GF-D8 (cell line): Measurements from ENCODE around the gene DUSP8.

ENCODE experiments used
- DNase-seq: peaks from one replicate; lab custom pipeline; 2025; lab: John Stamatoyannopoulos, UW

The DUSP8 gene

DNA sequence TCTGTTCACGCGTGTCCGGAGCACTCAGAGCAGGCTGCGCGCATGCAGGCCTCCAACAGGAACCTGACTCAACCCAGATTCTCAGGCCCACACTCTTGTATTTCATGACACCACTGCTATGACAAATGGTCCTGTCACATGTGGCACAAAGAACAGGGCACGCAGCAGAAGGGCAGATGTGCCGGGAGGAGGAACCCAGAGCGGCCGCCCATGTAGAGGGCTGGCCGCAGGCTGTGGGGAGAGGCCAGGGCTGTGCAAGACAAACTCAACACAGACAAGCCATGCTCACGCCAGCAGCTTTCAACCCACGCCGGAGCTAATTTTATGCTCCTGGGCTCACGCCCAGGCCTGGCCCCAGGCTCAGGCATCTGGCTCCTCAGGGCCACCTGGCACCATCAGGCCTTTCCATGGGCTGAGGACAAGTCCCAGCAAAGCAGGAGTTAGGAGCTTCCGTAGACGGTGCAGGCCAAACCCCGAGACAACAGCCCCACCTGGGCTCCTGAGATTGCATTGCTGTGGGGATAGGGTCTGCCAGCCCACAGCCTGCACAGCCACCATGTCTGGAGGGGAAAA, 40.0 kb downstream of the DUSP8 start:
- no peak for DNase-seq

DNA sequence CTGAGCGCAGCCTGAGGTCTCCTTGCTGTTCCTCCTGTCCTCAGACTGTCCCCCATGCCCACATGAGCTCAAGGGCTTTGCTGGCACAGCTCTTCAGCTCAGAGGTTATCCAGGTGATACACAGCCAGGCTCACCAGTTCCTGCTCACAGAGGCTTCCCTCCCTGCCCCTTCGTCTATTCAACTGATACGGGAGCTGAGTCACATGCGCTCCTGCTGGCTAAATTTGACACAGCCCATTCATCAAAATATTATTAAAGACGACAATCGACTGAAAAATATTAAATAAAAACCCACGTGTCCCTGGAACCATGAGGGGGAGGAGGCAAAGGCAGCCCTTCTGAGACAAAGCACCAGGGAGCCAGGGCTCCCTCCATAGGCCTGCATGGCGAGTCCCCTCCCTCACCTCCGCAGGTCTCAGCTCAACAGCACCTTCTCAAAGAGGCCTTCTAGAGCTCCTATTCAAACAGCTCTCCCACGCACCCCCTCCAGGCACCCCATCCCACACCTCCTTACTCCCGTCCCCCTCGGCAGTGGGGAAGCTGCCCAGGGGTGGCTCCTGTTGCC, 40.5 kb downstream of the DUSP8 start:
- DNase-seq: no peak

DNA sequence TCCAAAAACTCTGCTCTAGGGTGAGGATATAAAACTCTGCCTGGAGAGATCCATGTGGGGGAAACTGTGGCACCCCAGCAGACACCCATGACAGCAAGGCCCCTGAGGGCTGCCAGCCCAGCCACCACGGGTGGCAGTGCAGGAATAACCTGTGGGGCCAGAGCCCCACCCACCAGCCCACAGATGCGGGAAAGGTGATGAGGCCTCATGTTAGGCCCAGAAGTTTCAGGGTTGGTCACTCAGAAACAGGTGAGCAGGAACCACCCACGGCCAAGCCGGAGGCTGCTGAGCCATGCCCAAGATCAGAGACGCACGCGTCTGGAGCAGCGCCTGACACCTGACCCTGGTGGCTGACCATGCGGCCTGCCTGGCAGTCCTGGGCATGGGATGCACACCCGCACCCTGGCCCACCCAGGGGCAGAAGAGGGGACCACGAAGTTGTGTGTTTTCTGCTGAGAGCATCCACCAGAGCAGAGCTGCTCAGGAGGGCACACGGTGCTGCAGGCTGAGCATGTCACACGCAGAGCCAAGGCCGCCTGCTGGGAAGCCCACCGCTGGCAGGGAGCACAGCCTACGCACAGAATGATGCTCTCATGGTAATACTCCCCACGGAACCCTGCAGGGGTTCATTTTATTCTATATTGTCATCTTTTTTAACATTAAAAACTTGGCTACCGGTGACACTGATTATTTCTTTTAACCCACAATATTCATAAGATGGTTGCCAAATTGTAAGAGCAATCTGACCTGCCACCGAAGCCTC, 41.2 kb downstream of the DUSP8 start:
- DNase-seq: no peak

DNA sequence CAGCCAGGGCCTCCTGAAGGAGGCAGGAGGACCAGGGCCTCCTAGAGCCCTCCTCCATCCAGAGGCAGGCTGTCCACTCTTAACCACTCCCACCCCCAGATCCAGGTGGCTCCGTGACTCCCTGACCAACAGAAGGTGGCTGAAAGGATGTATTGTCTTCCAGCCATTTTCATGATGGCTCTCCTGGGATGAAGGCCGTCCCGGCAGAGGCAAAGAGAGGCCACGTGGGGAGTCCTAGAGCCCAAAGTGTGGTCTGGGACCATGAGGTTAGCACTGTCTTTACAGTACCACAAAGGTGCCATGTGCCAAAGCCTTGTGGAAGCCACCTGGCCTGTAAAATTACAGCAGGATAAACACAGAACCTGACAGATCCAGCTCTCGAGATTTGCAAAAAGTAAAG, 42.3 kb downstream of the DUSP8 start:
- DNase-seq: no peak

DNA sequence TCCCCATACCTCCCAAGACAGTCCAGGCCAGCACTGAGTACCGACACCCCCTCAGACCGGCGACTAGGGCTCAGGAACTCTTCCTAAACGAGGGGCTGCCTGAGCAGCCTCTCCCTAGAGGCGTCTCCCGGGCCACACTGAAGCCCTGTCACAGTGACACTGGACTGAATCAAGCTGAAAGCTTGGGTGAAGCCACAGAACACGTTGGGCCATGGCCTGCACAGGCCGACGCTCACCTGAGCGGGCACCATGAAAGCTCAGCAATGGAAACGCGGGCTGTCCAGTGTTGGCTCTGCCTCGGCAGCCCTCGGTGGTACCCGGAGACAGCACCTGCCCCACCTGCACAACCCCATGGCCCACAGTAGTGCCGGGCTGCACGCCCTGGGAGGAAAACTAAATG, 42.8 kb downstream of the DUSP8 start:
- no peak for DNase-seq

DNA sequence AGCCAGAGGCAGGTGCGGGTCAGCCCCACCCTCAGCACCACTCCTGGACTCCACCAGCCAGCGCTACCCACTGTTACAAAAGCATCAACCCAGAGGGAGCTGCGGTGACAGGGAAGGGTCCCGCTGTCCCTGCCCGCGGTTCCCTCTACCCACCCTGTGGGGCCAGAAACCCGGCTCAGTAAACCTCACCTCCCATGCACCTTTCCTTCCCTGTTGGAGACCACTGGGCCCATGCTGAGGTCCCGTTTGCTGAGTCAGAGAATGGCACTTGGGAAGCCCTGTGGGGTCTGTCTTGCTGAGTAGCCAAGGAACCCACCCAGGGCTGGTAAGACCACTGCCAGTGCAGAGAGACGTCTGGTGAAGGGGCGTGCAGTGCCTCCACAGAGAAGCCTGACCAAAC, 43.4 kb downstream of the DUSP8 start:
- DNase-seq: no peak

DNA sequence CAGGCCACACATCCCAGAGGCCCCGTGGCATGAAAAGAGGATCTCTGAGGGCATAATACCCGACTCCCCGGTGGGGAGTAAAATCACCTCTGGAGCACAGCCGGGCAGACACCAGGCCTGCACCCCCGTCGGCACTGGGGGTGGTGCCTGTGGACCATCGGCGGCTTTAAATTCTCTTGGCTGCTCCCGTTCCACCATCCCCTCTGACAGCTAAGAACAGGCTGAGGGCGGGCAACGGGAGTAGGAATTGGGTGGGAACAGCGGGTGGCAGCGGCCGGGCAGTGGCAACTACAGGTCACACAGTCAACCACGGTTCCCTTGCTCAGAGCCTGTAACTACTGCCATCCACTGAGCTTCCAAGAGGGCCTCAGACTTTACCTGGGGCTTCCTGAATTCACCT, 45.3 kb downstream of the DUSP8 start:
- DNase-seq: no peak

DNA sequence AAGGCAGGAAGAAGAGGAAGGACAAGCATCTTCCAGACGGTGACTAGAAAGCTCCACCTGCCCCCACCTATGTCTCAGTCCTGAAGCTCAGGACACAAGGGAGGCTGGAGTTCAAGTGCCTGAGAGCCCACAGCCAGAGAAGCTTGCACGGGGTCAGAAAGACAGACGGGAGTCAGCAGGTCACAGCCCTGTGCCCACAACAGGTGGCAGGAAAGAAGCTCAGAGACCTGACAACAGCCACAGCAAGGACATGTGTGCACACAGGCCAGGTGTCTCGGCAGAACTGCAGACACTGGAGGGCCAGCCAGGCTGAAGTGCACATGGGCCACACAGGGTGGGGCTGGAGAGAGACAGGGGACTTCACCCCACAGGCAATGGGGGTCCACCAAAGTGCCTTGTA, 48.3 kb downstream of the DUSP8 start:
- no peak for DNase-seq

DNA sequence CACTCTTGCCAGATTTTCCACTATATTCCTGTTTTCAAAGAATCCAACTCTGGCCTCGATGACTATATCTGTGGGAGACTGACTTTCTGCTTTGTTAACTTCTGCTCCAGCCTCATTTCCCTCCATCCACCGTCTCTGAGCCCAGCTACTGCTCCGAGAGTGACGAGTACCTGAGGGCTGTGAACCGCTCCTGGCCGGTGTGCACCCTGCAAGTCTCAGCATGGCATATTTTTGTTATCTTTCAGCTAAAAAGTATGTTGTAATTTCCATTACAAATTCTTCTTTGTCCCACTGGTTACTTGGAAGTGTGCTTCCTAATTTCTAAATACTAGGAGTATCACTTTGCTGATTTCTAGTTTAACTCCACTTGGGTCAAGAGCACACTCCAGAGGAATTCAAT, 49.0 kb downstream of the DUSP8 start:
- no peak for DNase-seq

DNA sequence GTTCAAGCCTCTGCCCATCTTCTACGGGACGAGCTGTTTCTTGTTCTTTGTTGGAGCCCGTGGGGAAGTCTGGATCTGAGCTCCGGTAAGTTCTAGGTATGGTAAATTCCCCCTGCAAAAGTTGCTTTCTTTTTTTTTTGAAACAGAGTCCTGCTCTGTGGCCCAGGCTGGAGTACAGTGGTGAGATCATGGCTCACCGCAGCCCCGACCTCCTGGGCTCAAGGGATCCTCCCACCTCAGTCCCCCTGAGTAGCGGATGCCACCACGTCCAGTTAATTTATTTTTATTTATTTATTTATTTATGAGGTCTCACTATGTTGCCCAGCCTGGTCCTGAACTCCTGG, 50.0 kb downstream of the DUSP8 start:
- DNase-seq: no peak

DNA sequence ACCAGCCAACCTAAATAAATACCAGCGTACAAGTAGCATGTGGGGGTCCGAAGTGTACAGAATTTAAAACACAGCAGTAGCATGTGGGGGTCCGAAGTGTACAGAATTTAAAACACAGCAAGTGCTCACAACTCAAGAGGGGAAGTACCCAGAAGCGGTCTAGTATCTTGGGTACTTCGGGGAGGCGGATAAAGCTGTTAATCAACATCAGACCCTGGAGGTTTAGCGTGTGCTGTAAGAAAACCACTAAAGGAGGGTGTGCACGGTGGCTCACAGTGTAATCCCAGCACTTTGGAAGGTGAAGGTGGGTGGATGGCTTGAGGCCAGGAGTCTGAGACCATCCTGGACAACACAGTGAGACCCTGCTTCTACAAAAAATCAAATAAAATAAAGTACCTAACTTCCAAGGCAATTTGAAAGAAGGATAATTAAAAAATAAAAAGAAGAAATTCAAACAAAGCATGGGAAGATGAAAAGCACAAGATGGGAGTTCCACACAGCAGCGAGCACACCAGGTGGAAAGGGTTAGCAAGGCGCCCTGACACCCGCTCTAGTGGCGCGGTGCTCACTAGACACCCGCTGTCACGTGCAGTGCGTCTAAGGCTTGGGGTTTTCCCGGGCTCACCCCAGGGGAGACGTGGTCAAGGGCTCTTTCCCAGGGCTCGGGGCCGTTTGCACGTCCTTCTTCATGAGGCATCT, 50.5 kb downstream of the DUSP8 start:
- DNase-seq: no peak

DNA sequence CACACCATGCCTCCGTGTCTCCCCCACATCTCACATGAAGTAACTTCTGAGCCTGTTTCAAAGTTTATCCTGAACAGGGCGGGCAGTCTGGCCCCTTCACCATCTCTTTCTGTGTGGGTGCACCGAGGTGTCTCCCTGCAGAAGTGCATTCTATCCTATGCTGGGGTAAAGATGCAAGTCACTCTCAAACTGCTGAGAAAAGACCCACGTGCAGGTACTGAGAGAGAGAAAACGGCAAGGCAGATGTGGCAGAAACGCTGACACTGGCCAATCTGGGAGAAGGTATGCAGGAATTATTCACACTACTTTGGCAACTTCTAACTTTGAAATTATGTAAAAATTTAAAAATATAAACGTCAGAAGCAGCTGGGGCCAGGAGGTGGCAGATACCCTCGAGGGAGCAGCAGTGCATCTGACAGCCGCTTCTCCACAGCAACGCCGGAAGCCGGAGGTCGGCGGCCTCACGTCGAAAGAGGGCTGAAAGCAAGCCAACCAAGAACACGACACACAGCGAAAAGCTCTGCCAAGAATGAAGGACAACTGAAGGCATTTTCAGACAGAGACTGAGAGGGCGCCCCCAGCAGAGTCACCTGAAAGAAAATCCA, 51.3 kb downstream of the DUSP8 start:
- no peak for DNase-seq

DNA sequence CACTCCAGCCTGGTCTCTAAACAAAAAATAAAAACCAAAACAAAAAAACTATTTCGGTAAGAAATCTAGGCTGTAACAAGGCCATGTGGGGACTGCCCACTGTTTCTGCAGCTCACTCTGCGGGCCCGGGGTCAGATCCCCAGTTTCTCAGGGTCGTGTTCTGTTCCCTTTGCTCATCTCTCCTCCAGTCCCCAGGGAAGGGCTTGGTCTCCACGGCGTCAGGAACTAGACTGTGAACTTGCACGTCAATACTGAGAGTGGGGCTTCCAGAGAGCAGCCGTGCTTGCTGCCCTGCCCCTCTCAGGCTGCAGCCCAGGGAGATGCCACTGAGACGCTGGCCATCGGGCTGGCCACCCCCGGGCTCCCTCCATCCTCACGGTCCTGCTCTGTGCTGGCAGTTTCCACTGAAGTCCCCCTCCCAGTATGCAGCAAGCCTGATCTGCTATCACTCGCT, 51.8 kb downstream of the DUSP8 start:
- no peak for DNase-seq

DNA sequence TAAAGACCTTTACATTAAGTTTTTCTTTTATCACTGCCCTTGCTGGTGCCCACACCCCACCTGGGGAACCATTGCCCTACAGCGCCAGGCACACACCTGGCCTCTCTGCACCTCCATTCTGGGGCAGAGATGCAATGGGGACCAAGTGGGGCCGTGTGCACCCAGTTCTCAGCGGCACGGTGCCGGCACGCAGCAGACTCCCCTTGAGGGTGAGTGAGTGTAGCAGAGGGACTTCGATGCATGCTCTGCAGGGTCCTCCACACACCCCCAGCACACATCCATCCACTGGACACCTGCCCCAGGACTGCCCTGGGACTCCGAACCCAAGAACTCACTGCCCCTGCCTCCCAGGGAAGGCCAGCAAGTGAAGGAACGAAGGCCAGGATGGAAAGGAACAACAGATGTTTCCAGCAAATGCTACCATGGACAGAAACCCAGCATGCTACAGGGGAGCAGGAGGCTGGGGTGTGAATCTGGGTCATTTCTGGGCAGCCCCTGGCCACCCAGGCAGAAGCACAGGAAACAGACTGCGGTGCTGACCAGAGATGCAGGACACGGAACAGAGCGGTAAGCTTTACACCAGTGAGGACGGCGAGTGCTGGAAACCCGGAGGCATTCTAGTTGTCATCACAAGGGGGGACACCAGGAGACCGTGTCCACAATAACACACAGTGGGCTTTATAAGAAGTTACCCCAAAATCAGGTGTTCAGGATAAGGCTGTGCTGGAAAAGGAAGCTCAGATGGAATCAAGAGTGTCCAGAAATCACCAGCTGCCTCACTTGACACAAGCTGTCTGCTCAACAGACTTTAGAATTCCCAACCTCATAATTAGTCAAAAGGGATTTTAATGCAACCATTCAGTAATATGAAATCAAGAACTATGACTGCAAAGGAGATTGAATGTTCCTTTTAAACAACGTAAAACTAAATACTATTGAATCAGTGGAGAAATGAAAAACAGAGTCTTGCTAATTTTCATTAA, 52.8 kb downstream of the DUSP8 start:
- DNase-seq: no peak

DNA sequence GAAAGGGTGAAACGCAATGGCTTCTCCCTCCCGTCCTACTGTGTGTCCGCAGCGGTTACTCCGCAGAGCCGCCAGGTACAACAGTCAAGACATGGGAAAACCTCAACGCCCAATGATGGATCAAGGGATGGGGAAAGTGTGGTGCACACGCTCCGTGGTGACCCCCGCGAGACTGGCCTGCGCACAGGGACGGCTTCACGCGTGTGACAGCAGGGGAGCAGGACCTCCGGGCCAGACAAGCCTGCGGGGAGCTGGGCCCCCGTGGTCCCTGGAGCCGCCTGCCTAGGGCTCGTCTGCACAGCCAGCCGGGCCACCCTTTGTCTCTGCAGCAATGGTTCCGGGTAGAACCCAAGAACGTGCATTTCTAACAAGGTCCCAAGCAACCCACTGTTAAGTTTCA, 53.8 kb downstream of the DUSP8 start:
- DNase-seq: no peak

DNA sequence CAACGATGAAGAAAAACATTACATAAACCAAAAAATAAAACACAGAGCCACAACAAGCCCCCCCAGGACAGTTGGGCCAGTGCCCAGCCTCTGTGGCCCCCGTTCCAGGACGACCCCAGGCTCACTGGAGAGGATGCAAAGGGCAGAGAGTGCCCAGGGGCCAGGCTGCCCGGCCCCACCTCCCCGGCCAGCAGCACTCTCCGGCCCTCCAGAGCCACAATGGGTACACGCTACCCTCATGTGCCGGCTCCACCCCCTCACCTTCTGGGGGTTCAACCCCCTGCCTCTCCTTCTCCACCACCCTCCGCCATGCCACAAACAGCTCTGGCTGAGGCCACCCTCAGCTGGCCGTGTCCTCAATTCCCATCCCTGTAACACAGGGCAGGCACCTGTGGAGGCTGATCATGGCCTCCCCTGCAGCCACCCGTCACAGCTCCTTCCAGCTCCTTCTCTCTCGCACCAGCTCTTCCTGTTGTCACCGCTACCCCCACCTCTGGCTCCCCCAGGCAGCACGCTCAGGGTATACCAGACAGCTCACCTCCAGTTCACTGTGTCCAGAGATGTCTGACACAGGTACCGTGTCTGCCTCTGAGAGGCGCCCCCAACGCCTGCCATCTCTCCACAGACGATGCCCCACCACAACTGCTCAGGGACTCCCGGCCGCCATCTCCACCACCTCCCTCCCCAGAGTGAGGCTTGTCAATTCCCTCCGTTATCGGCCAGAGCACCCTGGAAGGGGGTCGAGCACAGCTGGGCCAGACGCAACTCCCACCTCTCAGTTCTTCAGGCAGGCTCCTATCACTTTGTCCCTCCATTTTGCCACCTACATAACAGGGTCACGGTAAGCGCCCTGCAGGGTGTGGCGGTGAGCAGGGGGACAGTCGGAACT, 54.7 kb downstream of the DUSP8 start:
- DNase-seq: no peak

DNA sequence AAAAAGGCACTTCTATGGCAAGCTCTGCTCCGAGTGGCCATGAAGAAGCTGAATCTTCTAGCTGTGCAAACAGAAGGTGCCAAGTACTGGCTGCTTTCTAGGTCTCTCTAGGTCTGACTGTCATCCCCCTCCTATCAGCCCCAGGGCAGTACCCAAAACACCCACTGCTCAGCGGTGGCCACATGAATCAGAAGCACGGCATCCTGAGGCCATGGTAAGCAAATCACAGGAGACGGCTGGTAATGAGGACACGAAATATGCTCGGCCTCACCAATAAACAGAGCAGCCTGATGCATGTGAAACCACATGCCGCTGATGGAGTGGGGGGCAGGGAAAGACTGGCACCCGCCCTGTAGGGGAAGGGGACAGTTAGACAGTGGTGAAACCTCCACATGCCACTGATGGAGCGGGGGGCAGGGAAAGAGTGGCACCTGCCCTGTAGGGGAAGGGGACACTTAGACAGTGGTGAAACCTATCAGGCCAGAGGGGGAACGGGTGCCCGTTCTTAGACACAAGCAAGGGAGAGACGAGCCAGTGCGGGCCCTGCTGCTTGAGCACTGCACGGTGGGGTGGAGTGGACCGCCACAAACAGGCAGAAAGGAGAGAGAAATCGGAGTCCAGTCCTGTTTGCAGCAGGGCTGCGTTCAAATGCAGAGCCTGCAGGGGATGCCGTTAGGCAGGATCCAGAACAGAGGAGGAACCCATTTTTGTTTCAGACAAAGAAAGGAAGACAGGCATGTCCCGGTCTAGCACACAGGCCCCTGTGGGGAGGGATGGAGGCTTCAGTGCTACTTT, 55.6 kb downstream of the DUSP8 start:
- no peak for DNase-seq

DNA sequence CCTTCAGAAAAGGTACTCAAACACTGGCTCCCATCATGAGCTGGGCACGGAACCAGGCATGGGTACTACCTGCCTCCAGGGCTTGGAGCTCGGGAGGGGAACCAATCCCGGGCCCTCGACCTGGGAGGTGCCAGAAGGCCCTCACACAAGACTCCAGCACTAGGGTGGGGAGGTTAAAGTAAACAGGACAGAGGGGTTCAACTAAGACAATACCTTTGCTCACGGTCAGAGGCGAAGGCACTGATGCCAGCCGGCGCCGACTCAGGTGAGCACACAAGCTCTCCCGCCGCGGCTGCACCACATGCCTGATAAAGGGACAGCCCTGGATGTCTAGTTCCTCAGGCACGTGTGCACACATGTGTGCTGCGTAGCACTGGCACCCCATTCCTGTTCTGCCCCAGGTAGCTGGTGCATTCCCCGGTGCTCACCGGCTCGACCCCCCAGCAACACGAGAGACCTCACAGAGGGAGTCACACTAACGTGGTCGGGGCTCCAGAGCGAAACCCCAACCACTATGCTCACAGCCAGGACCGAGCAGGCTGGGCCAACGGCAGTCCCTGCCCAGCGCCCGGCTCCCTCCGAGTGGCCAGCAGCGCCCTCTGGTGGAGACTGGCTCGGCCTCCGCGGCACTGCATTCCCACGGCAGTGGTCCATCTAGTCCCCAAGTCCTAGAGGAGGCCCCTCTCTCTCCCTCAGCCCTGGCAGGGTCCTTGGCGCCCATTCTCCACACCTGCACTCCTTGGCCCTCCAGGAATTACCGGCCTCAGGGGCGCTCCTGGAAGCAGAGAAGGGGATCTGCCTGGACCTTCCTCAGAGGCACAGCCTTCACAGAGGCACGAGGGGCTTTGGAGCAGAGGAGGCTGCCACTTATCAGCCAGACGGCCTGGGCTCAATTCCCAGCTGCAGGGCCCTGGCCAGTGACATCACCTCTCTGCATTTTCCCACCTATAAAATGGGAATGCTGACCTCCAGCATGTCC, 56.7 kb downstream of the DUSP8 start:
- no peak for DNase-seq
